HG03442 (cell line): ENCODE measurements around the gene SLC29A2.

Experiments used
- ATAC-seq: cut with Tn5 transposase; IDR thresholded peaks from one replicate; pipeline ENCODE4 v1.9.1; 2021; ENCODE audit warnings: mild to moderate bottlenecking, moderate library complexity; ENCODE audit not compliant: unreplicated experiment

The SLC29A2 gene

DNA sequence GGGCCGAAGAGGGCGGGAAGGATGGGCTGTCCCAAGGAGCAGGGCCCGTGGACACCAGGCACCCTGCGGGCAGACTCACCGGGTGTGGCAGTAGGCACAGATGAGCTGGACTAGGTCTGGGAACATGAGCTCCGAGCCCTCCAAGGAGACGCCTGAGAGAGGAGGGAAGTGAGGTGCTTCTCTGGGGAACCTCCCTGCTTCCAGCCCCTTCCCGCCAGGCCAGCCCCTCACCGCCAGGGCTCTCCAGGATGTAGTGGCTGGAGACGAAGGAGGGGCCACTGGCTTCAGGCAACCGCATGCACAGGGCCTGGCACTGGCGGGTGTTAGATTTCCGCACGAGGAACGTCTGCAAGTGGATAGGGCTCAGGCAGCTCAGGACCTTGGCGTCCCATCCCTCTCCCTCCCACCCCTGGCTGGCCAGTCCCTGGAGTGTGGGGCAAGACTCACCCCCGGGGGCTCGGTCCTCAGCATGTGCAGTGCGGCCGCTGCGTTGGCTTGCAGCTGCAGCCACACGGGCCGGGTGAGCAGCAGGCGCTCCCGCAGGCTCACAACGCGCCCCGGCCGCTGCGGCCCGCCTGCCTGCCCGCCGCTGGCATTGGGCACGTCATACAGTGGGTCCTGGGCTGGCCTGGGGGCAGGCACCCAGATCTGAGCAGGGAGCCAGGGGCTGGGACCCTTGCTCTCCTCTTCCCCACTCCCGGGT lies 35.9 kb downstream of the SLC29A2 start:
- no peak for ATAC-seq

DNA sequence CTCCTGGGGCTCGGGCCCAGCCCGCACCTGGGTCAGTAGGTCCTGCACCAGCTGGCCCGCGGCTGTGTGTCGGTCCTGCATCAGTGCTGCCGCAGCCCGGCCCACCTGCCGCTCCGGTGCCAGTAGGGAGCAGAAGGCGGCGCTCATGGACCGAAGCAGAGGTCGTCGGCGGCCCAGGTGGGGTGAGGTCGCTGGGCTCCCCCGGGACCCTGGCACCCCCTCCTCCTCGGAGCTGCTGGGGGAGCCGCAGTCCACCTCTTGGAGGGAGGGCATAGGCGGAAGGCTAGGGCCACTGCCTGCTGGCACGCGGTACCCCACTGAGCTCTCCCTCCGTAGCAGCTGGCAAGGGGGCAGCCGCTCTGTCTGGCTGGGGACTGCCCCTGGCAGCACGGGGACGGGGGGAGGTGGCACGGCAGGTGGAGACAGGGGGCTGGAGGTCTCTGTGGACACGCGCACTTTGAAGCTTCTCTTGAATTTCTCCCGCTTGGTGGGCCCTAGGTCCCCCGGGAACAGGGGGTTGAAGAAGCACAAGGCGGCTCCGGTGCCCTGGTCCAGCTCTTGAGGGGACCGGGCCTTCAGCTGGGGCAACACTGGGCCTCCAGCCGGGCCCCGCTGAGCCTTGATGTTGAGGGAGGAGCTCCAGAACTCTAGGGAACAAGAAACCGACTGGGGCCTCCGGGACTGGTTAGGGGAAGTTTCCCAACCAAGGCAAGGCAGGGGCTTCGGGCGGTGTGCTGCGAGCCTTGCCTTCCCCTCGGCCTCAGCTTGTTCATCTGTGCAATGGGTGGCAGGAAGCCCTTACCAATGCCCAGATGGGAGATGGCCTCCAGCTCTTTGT lies 36.7 kb downstream of the SLC29A2 start:
- ATAC-seq = no peak

DNA sequence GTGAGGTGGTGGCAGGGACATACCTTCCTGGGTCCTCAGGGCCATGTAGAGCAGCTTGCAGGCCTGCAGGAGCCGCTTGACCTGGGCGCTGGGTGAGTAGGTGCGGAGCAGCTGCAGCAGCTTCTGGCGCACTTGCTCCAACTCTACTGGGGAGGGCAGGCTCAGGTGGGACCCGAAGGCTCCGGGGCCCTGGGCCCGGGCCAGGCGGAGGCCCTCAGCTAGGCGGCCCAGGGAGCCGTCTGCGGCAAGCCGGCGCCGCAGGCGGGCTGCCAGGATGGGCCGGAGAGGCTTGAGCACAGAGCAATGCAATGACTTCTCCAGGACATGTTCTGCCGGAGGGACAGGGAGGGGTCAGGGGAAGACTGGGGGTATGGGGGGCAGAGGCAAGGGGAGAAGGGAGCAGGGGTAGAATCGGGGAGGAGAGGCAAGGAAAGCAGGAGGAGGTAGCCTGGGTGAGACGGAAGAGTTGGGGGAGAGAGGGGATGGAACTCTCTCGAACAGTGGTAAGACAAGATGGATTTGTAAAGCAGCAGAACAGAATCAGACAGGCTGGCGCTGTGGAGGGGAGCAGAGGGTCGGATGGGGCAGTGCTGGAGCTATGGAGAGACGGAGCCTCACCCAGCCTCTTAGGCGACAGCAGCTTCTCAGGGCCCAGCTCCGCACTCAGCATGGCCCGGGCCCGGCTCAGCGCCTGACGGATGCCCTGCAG lies 37.5 kb downstream of the SLC29A2 start:
- ATAC-seq = no peak

DNA sequence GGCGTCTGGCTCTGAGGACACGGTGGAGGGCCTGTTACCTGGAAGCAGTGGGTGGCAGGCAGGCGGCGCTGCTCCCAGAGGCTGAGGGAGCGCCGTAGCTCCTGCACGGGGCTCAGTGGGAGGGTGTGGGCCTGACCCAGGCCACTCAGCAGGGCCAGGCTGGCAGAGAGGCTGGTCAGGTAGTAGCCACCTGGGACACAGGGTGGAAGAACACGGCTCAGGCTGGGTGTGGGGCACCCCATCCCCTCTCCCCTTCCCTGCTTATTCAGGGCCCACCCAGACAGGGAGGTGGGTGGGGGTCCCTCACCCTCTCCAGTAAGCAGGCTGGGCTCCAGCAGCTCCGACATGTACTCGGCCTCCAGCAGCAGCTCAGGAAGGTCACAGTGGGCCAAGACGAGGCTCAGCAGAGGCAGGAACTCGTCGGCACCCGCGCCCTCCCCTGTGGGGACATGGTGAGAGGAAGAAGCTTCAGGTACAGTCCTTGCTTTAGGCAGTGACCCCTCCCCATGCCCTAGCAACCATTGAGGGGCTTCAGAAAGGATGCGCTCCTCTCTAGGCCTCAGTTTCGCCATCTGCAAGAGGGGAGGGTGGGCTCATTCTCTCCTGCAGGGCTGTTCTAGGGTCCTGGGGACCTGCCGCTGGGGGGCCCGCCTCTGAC lies 38.2 kb downstream of the SLC29A2 start:
- ATAC-seq = no peak

DNA sequence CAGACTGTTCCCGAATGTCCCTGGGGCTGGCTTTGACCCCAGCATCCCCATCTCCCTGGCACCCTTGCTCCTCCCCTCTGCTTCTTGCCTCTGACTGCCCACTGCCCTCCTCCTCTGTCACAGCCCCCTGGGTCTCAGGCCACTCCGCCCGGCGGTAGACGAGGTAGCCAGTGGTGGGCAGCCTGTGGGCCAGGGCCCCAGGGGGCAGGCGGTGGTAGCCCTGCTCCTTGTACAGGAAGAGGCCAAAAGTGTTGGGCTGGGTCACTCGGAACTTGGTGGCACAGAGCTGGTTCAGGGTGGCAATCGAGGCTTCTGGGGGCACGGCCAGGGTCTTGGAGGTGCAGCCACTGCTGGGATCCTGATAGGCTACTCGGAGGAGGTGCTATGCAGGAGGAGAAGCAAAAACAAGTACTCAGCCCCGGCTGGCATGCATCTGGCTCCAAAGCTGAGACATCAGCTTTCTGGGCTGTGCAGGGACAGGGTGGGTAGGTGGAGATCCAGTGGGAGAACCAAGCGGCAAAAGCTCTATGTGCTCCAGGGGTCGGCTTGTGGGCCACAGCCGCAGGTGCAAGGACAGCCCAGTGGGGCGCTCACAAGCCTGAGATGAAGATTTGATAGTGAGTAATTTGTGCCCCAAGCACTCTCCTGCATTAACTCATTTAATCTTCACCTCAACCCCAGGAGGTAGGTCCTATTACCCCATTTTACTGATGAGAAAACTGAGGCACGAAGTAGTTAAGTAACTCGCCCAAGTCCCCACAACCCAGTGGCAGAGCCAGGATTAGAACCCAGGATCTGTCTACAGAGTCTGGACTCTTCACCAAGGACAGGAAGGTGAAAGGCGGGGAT lies 39.0 kb downstream of the SLC29A2 start:
- ATAC-seq = no peak

DNA sequence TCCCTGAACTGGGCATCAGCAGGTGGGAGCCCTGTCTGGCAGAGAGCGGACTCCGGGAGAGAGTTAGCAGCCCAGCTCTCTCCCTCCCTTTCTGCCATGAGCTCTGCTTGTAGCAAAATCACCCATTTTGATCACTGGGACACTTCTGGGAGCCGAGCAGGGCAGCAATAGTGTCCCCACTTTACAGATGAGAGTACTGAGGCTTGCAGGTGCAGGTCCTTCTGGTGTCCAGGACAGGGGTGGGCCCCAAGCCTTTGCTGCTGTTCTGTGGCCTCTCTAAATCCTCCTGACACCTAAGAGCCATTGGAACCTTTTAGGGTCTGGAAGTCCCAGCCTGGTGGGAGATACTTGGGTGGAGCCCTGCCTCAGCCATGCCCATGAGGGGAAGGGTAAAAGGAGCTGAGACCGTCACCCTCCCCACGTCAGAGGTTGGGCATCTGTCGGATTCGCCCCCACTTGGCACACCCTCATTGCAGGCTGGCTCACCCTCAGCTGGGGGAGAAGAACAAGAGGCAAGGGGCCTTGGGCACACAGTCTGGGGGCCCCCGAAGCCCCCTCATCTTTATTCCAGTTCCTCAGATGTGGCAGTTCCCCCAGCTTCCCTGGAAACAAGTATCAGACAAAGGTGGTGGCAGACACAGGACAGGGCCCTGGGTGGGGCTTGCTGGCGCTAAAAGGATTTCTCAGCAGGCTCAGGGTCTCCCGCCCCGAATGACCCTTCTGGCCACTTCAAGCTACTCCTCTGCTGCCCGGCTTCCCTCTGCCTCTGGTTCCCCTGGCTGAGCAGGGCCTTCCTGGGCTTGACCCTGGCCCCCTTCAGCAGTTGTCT lies 39.8 kb downstream of the SLC29A2 start:
- ATAC-seq = no peak

DNA sequence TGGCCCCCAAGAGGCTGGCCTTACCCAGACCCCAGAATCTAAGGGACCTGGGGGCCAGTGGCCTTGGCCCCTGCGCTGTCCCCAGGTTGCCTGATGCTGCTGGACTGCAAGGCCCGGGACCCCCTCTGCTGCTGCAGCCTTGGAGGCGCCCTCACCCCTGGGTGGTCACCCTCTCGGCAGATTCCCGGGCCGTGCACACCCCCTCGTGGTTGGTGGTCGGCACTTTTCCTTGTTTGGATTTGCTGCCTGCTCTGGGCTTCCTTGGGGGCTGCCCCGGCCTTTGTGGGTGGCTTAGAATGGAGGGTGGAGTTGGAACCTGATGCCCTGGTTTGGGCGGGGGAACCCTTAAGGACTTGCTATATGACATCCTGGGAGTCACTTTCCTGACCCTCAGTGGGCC lies 40.6 kb downstream of the SLC29A2 start:
- ATAC-seq = no peak

DNA sequence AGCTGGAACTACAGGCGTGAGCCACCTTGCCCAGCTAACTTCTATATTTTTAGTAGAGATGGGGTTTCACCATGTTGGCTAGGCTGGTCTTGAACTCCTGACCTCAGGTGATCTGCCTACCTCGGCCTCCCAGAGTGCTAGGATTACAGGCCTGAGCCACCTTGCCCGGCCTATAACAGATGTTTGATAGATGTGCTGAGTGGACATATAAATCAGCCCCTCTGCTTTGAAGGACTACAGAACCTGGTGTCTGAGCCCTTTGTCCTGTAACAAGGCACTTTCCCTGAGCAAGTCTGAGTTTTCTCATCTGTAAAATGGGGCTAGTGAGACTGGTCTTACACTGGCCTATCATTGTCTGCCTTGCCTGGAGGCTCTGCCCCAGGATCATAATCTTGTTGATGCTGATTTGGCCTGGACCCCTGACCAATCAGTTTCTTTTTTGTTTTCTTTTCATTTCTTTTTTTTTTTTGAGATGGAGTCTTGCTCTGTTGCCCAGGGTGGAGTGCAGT lies 42.3 kb downstream of the SLC29A2 start:
- no peak for ATAC-seq

DNA sequence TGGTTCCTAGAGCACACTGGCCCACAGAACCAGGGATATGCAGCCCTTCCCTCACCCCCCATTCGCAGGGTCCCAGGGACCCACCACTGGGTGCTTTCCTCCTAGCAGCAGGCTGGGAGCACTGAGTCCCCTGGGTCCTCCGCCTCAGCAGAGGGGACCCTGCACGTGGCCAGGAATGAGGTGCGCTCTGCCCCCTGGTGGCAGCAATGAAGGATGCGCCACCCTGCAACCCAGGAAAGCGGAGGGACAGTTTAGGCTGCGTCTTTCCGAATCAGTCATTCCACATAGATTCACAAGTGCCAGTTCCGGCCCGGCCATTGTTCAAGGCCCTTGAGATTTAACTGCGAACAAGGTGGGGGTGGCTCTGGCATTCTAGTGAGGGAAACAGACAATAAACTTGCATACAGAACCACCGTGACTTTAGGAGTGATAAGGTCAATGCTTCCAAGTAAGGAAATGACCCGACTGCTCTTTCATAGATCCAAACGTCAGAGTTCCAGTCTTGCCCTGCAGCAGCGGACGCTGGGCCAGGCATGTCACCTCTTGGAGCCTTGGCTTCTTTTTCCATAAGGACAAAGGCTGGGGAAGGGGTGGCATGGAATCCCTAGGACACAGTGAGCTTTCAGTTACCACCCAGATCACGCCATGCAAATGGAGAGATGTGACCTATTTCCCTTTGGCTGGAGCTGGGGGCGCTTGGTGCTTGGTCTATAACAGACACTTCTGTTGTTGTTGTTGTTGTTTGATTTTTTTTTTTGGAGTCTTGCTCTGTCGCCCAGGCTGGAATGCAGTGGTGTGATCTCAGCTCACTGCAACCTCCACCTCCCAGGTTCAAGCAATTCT lies 43.0 kb downstream of the SLC29A2 start:
- no peak for ATAC-seq

DNA sequence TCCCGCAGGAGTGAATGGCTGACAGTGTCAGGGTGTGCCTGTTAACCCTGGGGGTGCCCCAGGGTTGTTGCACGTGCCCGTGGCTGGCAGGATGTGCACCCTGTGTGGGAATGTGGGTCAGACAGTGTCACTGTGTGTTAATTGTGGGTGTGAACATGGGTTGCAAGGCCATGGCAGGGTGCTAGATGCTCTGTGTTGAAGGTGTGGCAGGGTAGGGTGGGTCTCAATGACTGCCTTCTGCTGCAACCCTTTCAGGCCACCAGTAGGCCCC lies 43.6 kb downstream of the SLC29A2 start:
- no peak for ATAC-seq

DNA sequence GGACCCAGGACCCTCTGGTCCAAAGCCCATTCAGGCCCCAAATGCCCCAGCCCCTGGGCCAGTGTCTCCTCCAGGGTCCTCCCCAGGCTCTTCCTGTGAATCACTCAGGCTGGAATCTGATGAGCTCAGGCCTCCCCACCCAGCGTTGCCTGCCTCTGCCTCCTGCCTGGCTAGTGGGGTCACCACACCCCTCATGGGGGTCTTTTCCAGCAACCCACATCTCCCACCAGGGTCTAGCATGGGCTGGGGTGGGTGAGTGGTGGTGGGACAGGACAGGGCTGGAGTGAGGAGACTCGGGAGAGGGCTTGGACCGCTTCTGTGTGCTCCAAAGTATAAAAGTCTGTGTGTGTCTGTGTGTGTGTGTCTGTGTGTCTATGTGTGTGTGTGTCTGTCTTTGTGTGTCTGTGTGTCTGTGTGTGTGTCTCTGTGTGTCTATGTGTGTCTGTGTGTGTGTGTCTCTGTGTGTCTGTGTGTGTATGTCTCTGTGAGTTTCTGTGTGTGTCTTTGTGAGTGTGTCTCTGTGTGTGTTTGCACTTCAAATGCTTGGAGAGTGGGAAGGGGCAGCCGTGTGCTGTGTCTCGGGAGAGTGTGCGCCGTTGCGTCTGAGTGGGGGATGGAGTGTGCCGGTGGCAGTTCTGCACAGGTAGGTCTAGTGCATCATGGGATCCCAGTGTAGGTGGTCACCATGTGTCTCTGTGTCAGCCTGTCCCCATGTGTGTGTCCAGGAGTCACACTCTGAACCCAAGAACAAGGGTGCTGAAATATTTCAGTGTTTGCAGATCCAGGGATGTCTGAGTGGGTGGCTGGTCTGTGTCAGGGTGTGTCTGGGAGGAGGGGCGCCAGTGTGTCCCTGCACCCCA lies 44.2 kb downstream of the SLC29A2 start:
- no peak for ATAC-seq

DNA sequence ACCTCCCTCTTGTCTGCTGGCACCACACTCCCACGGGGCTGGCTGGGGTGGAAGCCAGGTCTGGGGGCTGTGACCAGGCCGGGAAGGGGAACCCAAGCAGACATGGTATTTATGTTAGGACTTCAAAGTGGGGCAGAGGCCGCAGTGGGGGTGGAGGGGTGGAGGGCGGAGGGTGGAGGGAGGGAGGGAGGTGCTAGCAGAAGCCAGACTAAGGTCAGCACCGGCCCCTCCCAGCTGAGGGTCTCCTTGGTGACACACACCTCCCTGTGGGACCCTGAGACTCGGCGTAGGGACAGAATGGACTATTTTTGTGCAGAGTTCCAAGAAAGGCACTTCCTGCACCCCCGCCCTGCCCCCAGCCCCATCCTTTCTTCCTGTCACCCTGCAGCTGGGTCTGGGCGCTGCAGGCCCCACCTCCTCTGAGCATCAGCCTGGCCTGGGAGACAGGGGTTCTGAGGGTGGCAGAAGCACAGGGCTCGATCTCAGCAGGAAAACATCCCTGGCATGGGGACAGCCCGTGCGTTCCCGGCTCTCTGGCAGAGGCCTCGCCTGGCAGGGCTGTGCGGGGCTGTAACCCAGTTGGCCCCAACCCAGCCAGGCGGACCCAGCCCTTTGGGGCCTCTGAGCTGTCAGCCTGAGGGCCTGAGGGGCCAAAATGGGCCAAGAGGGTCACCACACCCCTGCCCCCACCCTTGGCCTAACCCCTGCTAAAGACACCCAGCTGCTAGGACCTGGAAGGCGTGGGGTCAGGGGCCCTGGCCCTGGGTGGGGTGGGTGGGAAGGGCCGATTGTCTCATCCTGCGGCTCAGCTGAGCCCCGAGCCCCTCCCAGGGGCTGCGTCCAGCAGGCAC lies 45.1 kb downstream of the SLC29A2 start:
- ATAC-seq = no peak

DNA sequence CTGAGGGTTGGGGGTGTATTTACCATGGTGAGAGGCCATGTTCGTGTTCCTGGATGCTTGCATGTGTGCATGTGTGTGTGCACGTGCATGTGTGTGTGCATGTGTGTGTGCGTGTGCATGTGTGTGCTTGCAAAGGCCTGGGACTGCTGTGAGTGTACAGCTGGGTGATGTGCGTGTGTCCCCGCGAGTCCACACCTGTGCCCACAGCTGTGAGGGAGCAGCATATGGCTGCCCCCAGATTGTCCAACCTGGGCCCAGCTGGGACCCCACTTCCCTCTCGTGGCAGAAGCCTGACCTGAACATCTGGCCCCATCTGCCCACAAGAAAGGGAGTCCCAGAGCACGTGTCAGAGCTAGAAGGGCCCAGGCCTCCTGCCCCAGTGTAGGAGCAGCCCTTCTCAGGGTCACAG lies 46.3 kb downstream of the SLC29A2 start:
- no peak for ATAC-seq

DNA sequence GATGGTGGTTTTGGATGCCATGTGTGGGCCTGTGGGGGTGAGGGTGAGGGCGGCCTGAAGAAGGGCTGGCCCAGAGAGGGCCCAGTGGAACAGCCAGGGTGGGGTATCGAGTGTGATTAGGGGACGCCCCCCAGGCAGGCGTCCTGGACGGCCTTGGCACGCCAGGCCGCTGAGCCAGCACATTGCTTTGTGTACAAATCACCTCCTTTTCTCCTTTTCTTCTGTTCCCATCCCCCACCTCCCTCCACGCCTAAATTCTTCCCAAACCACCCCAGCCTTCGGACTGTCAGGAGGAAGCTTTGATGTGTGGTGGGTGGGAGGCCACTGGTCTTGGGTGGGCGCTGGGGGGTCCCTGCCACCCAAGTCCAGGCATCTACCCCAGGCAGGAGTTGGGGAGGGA lies 46.9 kb downstream of the SLC29A2 start:
- no peak for ATAC-seq

DNA sequence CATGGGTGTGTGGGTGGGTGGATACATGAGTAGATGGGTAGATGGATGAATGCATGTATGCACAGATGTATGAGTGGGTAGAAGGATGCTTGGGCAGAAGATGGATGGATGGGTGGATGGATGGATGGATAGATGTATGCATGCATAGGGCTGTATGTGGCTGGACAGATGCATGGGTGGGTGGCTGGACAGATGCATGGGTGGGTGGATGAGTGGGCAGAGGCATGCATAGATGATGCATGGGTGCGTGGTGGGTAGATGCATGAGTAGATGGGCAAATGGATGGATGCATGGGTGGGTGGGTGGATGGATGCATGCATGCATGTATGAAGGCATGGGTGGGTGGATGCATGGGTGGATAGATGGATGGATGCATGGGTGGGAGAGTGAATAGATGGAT lies 47.9 kb downstream of the SLC29A2 start:
- ATAC-seq = no peak

DNA sequence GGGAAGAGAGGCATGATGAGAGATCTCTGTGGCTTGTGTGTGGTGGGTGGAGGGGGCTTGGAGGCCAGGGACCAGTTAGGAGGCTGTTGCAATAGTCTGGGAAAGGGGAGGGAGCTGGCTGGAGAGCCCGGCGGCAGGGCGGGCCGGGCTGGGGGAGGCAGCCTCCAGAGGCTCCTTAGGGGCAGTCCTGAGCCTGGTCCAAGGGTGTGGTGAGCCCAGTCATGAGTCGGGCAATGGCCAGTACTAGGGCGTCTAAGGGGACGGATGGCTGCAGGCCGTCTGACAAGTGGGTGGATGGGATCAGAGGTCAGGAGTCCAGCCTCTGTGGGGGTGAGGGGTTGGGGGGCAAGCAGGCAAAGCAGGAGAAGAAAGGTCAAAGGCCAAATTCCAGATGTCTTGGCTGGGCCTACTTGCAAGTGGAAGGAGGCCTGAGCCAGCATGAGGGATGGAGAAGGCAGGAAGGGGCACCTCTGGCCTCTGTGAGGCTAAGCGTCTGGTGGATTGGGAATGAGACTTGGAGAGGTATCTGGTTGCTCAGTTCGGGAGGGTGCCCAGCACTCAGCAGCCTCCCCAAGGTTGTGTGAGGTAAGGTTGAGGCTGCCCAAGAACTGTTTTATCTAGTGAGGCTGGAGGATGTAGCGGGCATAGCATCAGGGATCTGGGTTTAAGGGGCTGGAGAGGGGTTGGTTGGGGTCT lies 48.7 kb downstream of the SLC29A2 start:
- ATAC-seq = no peak
